ENCODE results near the gene S100A7.
"Not testable (repeated sequence)": the region's sequence is repeated elsewhere in the genome, so short reads cannot be mapped to it uniquely, and the experiment has no call there.

The S100A7 gene

DNA sequence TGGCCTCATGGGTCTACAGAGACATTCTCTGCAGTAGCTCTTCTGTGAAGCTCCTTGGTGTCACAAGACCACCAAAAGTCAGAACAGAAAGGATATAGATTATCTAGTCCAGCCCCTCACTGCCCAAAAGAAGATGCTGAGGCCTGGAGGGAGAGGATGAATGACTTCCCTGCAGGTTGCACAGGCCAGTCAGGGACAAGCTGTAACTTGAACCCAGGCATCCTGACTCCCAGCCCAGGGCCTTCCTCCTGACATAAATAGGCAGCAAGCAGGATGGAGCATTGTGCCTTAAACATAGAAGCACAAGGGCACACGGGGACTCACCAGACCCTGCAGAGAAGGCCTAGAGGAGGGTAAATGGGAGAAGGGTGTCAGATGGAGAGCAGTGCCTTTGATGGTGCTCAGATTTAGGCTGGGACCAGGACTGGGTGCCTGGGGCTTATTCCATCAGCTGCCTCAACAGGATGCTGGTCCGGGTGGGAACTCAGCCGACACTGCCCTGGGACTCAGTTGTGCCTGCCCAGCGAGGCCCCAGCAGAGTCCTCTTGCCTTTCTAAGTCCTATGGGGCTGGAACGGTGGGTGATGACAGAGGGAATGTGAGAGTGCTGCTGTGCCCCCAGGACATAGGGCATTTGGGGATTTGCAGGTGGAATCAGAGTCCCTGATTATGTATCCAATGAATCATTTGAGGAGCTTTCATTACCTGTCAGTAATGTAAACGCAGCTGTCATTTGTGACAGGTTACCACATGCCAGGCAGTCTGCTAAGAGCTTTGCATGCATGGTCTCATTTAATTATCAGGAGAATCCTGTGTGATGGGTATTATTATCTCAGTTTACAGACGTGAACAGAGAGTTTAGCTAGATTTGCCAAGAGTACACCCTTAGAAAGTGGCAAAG is 30.9 kb downstream of the S100A7 start:
- no peak for DNase-seq

DNA sequence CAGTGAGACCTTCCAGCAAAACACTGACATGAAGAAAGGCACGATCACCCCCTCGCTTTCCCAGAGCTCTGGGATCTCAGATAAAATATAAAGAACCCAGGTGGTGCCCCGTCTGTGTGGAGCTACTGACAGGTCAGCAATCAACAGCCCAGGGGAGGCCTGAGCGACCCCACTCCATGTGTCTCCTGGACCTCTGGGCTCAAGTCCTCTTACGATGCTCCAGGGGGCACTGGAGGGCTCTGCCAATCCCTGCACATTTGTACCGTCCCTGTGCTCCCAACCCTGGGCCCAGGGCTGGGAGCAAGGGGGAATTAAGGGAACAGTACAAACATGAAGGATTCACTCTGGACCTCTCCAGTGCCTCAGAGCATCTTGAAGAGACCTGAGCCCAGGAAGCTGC is 31.7 kb downstream of the S100A7 start:
- DNase-seq, result no peak

DNA sequence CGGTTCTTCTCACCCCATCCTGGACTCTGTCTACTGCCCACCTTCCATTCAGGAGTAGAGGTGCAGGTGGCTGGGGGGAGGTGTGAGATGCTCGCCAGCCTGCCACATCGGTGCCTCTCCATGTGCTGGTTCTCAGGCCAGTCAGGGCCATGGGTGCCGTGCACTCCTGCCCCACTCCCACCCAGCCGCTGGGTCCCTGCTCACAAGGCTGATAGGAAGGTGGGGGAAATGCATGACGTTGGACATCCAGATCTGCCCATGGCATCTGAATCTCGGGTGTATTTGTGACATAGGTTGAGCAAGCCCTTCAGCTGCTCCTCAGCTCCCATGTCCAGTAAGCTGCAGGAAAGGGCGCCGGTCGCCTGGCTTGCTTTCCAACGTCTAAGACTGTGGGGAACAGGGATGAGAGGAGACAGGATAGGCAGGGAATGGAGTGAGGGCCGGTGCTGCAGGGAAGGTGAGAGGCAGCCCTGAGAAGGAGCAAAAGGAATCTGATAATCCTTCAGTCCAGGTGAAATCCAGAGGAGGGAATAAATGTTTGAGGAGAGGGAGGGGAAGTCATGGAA is 32.3 kb downstream of the S100A7 start:
- no peak for DNase-seq

DNA sequence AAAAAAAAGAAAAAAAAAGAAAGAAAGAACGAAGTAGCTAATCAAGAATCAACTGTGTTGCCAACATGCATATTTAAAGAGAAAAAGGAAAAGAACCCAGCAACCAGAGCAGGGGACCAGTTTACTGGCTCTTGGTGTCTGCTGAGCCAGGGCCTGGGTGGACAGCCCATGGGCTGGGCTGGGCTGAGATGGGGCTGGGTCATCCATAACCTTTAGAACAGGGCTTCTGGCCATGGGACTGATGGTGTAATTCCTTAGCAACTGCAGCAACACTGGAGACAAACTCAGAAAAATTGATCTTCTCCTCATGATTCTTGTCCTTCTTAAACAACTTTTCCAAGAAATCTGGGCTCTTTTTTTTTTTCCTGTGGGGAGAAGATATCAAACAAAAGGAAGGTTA is 33.6 kb downstream of the S100A7 start:
- DNase-seq, result no peak

DNA sequence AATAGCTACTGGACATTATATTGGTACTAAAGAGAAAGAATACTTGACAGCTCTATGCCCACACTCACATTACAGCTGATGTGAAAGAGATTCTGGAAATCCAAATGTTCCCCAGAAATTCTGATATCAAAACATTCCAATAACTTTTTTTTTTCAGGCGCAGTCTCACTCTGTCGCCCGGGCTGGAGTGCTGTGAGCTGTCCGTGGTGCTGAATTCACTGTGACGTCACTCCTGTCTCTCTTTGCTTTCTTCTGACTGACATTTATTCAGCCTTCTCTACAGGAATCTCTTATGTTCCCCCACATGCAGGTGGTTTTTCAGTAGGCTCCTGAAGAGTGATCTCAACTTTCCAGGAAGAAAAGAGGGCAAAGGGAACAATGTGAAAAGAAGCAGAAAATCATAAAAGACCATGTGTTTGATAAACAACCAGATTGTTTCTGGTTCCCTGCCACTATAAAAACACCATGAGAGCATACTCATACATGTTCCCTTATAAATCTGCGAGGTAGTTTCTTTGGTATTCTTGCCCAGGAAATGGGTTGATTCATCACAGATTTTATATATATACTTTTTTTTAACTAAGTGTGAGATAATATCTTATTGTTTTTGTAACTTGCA is 37.9 kb downstream of the S100A7 start:
- no peak for DNase-seq

DNA sequence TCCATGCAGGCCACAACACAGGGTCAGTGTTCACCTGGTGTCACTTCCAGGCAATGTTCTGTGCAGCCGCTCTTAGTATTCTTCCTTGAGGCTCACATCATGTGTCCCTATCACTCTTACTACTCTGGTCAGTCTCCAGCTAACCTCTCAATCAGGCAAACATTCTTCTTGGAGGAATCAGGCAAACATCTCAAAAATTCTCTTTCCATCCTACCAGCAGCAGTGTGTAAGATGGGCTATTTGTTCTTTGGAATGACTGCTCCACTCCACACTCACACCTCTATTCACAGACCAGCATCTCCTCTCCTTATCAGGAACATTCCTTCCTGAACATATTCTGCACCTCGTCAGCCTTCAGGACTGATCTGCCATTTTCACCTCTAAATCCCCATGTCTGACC is 40.1 kb downstream of the S100A7 start:
- no peak for DNase-seq

DNA sequence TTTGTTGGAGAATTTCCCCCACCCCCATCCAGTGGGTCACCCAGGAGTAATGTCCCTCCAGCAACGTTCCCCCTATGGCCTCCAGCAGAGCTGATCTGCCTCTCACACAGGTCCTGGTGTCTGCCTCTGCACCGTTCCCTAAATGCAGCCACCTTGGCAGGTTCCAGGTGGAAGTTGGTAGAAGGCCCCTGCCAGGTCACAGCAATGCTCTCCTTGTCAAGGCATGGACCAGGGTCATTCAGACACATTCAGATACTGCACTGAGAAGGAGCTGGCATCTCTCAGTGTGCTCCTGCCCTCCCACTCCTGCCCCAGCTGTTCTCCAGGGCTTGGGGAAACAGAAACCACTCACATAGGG is 41.0 kb downstream of the S100A7 start:
- not testable (repeated sequence) for DNase-seq

DNA sequence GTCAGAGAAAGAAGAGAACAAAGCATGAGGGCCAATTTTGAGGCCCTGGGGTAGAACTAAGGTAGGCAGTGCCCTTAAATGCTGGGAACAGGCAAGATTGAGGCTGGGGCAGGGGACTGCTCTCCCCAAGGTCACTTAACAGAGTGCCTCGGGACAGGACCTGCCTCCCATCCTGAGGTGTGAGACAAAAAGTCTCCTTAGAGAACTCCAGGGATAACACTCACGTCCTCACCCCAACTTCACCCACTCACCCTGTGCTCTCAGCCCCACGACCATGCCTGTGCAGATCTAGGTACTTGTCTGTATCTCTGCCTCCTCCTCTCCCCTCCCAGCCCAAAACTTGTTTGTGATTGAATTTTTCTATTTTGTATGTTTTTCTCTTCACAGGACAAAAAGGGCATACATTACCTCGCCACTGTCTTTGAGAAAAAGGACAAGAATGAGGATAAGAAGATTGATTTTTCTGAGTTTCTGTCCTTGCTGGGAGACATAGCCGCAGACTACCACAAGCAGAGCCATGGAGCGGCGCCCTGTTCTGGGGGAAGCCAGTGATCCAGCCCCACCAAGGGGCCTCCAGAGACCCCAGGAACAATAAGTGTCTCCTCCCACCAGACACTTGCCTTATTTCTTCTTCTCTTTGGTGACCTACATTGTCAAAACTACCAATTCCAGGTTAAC is 41.6 kb downstream of the S100A7 start:
- not testable (repeated sequence) for DNase-seq

DNA sequence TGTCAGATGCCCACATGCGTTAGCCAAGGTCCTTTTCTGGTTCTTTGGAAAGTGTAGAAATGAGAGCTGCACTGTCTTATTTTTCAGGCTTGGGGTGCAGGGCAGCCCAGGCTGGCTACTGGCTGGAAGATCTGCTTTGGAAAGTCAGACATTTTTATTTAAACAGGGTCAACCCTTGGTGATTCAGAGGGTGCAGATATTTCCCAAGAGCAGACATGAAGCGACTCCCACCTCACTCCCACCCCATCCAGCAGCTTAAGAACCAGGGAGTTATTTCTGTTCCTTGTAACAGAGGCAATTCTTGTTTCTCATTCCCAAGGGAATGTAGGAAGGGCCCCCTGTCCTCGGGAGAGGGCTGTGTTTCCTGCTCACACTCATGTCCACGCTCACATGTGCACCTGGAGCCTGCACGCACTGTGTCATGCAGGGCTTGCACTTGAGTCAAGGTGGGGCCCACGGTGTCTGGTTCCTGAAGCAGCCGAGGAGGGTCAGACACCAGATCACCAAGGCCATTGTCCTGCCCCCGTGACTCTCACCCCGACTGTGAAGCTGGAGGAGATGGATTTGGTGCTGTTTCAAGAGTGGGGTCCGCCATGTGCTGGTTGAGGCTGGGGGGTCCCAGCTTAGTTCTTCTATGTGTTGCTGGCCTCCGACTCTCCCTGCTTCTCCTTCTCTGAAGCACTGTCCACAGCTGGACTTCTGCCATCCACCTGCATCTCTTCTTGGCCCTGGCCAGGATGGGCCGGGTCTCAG is 43.1 kb downstream of the S100A7 start:
- DNase-seq, result no peak

DNA sequence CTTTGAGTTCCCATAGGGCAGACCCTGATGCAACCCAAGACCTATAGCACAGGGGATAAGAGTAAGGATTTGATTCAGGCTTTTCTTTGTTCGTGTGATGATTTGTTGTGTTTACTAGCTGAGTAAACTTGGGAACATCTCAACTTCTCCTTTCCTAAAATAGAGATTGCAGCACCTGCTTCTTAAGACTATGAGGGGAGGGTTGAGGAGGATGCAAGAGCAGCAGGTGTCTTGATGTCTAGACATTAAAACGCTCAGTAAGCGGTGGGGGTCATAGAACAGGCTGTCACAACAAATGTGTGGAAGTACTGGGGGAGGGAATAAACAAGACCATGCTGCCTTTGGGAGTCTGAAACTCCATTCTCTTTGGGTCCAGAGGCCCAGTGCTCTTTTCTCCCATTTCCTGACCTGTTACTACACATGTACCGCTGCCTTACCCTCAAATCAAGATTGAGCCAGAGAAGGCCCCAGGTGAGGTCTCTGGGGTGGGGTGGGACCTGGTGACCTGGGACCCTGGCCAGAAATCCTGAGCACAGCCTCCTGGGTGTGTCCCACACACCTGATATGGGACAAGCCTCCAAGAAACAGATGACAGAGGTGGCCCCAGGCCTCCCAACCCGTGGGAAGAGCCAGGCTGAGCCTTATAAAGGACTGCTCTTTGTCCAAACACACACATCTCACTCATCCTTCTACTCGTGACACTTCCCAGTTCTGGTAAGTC is 44.4 kb downstream of the S100A7 start, which contains the start of gene S100A7A:
Gene S100A7A, plus strand, starts transcription at position 671 of the 721 bp plus-strand sequence. CDS start 1,563 bp downstream, outside the sequence.
- no peak for DNase-seq

DNA sequence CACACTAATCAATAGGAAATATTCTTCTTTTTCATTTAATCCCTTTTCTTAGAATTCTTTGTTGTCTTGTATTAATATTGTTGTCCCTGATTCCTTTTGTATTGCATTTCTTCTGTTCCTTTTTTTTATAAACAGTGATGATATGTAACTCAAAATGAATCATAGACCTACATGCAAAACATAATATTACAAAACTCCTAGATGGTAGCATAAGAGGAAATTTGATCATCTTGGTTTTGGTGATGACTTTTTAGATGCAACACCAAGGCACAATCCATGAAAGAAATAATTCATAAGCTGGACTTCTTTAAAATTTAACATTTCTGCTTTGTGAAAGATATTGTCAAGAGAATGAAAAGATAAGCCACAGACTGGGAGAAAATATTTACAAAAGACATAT is 46.5 kb downstream of the S100A7 start:
- DNase-seq, result not testable (repeated sequence)

Data from NCI-H2029 treated with DMSO at 0.1 percent for 48 hours (cell line).